Erythroblast (primary cell): Measurements from ENCODE around the gene ZNF354C.

ENCODE experiments used
- DNase-seq, 2 experiments: peaks; one replicate each; lab custom pipeline; 2025; lab: John Stamatoyannopoulos, UW
- GATA1 ChIP-seq: IDR thresholded peaks from 2 replicates; pipeline ENCODE4 v1.6.1; 2011; ENCODE audit warnings: low read depth, mild to moderate bottlenecking, control low read depth, low read length, moderate library complexity
- POLR2A ChIP-seq: IDR thresholded peaks from 2 replicates; pipeline ENCODE4 v1.6.1; 2011; ENCODE audit warnings: mild to moderate bottlenecking, low read length

The ZNF354C gene

DNA sequence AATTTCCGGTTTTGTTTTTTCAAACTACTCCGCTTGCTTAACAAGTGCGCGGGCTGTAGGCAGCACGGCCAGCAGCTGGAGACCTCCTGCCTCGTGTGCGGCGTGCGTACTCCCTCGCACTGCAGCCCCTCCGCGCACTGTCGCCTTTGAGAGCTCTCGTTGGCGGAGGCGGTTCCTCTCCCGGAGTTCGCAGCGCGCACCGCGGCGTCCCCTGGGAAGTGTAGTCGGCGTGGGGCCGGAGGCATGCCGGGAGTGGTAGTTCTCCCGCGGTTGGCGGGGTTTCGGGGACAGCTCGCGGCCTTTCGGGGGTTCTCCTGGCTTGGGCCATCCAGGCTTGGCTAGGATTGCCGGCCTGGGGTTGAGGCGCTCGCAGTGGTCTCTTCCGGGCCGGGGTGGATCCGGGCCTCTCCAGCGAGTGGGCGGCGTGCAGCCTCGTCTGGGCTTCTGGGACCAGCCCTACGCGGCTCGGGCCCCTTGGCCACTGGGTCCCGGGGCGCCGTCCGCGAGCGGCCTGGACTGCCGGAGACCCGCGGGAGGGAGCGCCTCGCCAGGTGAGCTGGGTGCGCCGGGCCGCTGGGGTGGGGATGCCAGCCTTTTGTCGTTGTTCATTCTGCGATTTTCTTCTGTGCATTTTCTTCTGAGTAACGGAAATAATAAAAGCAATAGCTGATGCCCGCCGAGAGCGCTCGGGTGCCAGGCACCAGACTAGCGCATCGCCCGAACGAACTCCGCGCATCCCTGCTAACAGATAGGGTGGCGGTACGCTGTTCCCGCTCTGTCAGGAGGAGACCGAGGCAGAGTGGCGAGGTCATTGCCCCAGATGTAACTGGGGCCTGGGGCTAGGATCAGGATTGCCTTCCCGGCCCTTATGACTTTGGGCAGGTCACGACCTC lies at the start of gene ZNF354C:
Gene ZNF354C, plus strand, starts transcription at position 258 of the 893 bp plus-strand sequence. CDS start 1,696 bp downstream, outside the sequence.
- TF ChIP-seq GATA1 (no peak), POLR2A (no peak)
- DNase-seq = peak in 1 of 2 experiments; percentile 4

DNA sequence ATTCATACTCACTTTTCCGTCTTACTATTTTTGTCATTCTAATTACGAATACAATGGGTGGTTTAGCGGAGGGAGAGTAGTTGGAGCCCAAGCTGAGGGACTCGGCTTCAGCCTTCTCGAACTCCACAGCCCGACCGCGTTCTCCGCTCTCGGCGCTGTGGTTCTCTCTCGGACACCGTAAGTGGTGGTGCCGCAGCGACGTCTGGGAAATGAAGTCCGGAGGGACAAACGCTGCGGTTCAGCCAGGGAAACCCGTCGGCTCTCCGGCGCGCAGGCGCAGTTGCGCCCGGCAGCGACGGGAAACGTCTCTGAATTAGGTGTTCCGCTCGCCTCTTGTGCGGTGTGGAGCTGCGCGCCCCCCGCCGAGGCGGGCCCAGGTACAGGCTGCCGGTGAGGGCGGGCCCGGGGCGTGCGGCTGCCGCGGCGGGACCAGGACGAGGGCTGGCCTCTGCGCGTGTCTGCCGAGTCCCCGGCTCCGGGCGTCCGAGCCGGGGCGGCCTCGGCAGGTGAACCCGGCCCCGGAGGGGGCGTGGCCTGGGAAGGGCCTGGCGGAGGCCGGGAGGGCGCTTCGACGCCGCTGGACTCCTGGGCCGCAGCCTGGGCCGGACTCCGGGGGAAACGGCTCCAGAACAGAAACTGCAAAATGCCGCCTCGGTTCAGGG lies 36.5 kb upstream of the ZNF354C start, which contains the start of gene ZNF879:
Gene ZNF879, plus strand, starts transcription at position 277 of the 662 bp plus-strand sequence. CDS start 1,201 bp downstream, outside the sequence.
- DNase-seq = peak; percentile 74 to 76
- TF ChIP-seq GATA1 = no peak
- peak; percentile 27 for TF ChIP-seq POLR2A

DNA sequence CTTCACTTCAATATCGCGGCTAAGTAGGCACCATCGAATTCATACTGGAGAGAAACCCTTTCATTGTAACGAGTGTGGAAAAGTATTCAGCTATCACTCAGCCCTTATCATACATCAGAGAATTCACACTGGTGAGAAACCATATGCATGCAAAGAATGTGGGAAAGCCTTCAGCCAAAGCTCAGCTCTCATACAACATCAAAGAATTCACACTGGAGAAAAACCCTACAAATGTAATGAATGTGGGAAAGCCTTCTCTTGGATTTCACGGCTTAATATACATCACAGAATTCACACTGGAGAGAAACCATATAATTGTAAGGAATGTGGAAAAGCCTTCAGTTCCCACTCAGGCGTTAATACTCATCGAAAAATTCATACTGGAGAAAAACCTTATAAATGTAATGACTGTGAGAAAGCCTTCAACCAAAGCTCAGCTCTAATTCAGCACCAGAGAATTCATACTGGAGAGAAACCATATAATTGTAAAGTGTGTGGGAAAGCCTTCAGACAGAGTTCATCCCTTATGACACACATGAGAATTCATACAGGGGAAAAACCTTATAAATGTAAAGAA lies 27.1 kb upstream of the ZNF354C start:
- no peak for DNase-seq
- TF ChIP-seq POLR2A (no peak), GATA1 (no peak)

DNA sequence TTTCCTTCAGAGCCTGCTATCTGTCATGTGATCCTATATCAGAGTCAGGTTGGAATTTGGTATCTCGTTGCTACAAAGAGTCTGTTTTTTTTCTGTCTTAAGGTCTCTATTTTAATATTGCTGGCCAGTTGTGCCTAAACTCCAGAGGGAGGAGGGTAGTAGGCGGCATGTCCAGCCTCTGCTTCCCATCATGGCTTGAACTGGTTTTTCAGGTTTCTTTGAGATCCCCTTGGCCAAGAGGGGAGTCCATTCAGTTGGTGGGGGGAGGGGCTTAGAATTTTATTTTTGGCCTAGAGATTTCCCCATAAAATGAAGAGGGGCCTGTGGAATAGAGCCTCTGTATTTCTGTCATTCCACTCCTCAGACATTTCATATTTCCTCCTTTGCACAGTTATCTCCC lies 15.4 kb upstream of the ZNF354C start:
- no peak for DNase-seq
- TF ChIP-seq POLR2A (no peak), GATA1 (no peak)

DNA sequence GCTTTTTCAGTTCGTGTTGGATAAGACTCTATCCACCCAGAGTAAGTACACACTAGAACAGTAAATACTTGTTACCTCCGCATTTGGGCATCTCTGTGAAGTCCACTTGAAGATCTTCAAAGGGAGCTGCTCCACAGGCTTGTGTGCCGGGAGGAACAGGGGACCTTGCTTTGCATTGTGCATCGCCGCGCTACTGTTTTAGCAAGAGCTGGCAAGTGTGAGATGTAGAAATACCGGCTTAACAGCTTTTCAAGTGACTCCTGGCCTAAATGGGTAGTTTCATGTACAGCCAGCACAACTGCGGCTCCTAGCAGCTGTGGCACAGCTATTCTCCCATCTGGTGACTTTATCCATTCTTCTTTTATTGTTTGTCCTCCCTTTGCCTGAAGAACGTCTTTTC lies 8.4 kb upstream of the ZNF354C start:
- TF ChIP-seq GATA1 (no peak), POLR2A (no peak)
- DNase-seq = no peak

DNA sequence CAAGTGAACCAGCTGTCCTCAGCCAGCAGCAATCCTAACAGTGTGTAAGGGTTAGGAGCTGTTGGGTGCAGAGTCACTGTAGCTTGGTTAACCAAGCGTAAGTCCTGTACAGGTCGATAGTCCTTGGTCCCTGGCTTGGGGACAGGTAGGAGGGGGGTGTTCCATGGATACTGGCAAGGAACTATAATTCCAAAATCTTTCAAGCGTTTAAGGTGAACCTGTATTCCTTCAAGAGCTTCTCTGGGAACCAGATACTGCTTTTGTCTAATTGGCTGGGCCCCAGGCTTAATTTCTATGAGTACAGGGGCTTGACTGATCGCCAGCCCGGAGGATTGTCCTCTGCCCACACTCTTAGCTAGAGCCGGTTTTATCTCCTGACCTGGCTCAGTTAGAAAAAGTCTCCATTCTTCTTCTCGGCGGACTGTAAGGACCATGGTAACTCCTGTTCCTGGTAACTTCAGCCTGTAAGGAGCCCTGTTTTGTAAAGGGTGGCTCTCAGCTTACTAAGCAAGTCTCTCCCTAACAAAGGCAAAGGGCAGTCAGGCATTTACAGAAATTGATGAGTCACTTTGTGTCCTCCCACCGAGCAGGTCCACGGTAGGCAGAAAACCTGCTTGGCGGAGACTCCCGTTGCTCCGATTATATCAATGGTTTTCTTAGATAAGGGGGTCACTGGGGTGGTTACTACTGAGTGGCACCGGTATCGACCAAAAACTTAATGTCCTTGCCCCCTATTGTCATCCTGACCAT lies 6.0 kb upstream of the ZNF354C start:
- no peak for DNase-seq
- TF ChIP-seq POLR2A (no peak), GATA1 (no peak)

DNA sequence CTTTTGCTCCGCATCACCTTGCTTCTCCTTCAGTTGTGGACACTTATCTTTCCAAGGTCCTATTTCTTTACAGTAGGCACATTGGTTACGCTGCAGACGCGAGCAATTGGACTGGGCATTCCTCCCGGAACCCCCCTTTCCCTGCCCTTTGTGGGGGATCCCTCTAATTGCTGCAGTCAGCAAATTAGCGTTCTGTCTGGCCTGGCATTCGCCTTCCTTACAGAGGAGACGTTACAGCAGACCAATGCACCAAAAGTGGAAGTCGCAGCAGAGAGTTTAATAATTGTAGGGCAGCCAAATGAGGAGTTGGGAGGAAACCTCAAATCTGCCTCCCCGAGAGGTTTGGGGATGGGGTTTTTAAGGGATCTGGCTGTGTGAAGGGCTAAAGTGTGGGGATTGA lies 5.3 kb upstream of the ZNF354C start:
- TF ChIP-seq POLR2A = no peak
- TF ChIP-seq GATA1 = no peak

DNA sequence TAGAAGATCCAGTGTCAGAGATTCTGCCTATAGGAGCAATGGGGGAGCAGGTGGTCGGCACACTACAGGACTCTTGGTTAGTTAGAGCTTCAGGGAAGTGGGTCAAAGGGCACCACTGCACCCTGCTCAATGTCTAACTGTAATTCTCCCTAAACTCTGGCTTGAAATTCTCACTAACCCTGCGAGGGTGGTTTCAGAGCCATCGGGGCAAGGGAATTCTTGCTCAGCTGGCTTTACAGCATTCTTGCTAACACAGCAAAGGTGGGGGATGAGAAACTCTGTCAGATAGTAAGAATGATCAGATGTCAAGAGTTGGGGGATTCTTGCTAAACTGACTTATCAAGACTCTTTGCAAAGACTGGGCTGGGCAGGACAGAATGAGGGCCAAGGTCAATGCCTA lies 4.7 kb upstream of the ZNF354C start:
- TF ChIP-seq GATA1 (no peak), POLR2A (no peak)
- DNase-seq = no peak

More for the DNA sequence above, 5.3 kb upstream of the ZNF354C start:
- no peak for DNase-seq

DNA sequence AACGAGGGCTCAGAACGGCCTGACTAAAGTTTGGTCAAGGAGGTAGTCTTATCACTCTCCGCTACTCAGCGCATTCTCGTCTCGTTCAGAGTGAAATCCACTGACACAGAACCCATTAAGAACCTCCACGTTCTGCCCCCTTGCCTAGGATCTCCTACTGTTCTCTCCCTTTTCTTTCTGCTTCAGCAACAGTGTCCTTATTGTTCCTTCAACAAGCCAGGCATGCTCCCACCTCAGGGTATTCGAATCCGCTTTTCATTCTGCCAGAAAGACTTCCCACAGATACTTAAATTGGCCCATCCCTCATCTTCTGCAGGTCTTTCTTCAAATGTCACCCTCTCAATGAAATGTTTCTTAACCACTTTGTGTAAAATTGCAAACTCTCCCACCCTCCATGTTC lies 4.3 kb upstream of the ZNF354C start:
- TF ChIP-seq POLR2A = no peak
- TF ChIP-seq GATA1 = no peak
- DNase-seq = no peak

DNA sequence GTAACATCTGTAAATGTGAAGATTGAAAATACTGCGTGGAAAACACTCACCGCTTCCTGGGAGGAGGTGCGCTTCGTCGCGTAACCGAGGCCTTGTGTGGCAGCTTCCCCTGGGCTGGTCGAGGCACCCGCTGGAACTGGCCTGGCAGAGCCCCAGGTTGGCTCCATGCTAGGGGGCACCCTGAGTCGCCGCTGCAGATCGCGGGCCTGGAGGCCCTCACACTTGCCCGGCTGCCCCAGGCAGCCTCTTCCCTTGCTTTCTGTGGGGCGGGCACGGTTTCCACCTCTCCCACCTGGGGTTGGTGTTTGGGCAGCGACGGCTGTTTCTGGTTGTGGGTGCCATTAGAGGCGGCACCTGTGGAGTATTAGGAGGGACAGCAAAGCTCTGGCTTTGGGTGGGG lies 852 bp downstream of the ZNF354C start:
- no peak for DNase-seq
- no peak for TF ChIP-seq GATA1
- TF ChIP-seq POLR2A = no peak

DNA sequence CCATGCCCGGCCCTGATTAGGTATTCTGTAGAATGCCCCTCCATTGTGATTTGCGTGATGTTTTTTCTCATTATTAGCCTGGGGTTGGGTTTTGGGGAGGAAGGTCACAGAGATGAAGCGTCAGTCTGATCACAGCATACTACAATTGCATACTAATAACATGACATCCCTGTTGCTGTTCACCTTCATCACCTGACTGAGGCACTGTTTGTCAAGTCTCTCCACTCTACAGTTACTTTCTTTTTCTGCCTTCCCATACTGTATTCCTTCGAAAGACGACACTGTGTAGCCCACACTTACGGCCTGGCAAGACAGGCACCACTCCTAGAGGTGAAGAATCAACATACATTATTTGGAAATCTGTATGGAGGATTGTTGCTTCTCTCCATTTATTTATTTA lies 5.5 kb downstream of the ZNF354C start:
- TF ChIP-seq GATA1 (no peak), POLR2A (no peak)

DNA sequence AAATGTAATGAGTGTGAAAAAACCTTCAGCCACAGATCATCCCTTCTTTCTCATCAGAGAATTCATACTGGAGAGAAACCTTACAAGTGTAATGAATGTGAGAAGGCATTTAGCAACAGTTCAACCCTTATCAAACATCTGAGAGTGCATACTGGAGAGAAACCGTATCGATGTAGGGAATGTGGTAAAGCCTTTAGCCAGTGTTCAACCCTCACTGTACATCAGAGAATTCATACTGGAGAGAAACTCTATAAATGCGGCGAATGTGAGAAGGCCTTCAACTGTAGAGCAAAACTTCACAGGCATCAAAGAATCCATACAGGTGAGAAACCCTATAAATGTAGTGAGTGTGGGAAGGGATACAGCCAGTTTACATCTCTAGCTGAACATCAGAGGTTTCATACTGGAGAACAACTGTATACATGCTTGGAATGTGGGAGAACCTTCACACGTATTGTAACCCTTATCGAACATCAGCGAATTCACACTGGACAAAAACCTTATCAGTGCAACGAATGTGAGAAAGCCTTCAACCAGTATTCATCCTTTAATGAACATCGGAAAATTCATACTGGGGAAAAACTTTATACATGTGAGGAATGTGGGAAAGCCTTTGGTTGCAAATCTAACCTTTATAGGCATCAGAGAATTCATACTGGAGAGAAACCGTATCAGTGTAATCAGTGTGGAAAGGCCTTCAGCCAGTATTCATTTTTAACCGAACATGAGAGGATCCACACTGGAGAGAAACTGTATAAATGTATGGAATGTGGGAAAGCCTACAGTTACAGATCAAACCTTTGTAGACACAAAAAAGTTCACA lies 19.2 kb downstream of the ZNF354C start:
- TF ChIP-seq GATA1 (no peak), POLR2A (no peak)

More for the DNA sequence above, 5.5 kb downstream of the ZNF354C start:
- DNase-seq = no peak

DNA sequence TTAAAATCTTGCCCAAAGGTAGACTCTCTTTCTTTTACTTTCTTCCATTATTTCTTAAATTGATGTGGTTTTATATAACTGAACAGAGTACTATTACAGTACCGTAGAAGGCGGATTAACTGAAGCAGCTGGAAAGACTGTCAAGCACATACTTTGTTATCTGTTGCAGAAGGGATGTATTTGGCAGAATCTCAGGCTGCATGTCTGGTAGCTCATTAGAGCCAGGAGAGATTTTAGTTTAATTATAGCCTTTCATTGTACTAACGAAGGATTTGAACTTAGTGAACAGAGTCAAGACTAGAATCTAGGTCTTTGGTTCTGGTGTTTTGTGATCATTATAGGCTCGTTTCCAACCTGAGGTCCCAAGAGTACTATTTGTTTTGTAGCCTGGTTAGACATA lies 20.6 kb downstream of the ZNF354C start:
- DNase-seq = no peak
- no peak for TF ChIP-seq POLR2A
- TF ChIP-seq GATA1 = no peak

More for the DNA sequence above, 19.2 kb downstream of the ZNF354C start:
- no peak for DNase-seq
